Thyroid gland (tissue), 4 donors: ENCODE results near the gene PLA2G6.

ENCODE experiments used
- CTCF ChIP-seq, 6 experiments: fragments of 200-600 bp in 3 of 6; fragments of 450-650 bp in 3 of 6; sonication (generic) in 3 of 6; IDR thresholded peaks; one replicate each; pipeline ENCODE4 v1.5.1; 2016 to 2019; ENCODE audit warnings: antibody characterized with exemption in 6 of 6, mild to moderate bottlenecking in 2 of 6, inconsistent platforms in 1 of 6, moderate library complexity in 1 of 6
- POLR2A ChIP-seq, 2 donors: fragments of 450-650 bp; IDR thresholded peaks; one replicate each; pipeline ENCODE4 v1.6.1; 2017; ENCODE audit warnings: antibody characterized with exemption in 2 of 2, mild to moderate bottlenecking in 2 of 2, moderate library complexity in 1 of 2

GRCh38 chr22:38133331-38133730 lies 48.3 kb downstream of the PLA2G6 start:
- TF ChIP-seq POLR2A (IDR thresholded peaks at IDR 0.05) (no peak), CTCF (IDR thresholded peaks at IDR 0.05) (no peak)
